GM12878 (cell line): Measurements from ENCODE around the gene MAP3K6. TPM values are rescaled to one million over a fixed set of nuclear protein-coding genes. Genes with fewer than 3 reads are reported as not detected.

Experiments used
- ATAC-seq: fragments of 200-7000 bp; cut with Tn5 transposase; 3 replicates; pipeline ENCODE4 v1.9.1; 2020; ENCODE audit warnings: mild to moderate bottlenecking, moderate library complexity
- BruUV-seq: library from RNA; stranded (reverse); fragments of 400-500 nt; replicated peaks from 2 replicates; lab custom pipeline; 2021; lab: Mats Ljungman, UMichigan
- CTCF ChIA-PET: fragments of 300-600 bp; sonication (Branson Sonifier 250); formaldehyde crosslinking; extraction: SDS; loops from one replicate; lab custom pipeline; 2021; ENCODE audit warnings: inconsistent platforms; lab: Yijun Ruan, JAX
- POLR2A ChIA-PET: fragments of 350-600 bp; formaldehyde crosslinking; extraction: SDS; loops from one replicate; lab custom pipeline; 2021; ENCODE audit warnings: inconsistent platforms; lab: Charles Lee
- RAD21 ChIA-PET: fragments of 300-600 bp; sonication (Branson Sonifier 250); formaldehyde crosslinking; loops from one replicate; lab custom pipeline; 2023; ENCODE audit warnings: antibody characterized with exemption; ENCODE audit not compliant: unreplicated experiment; lab: Charles Lee
- SMC1A ChIA-PET: fragments of 300-600 bp; sonication (Branson Sonifier 250); formaldehyde crosslinking; loops from one replicate; lab custom pipeline; 2023; ENCODE audit not compliant: unreplicated experiment, uncharacterized antibody; lab: Charles Lee
- DNase-seq: peaks from one replicate; pipeline ENCODE4 v3.0.0-alpha.2; 2011; ENCODE audit warnings: low read depth, low spot score
- FAIRE-seq: peaks from 3 replicates; lab custom pipeline; 2011; peaks lifted over from hg19 to GRCh38; lab: Jason Lieb, UNC
- H2AFZ ChIP-seq: 2 replicates; pipeline ENCODE4 v1.6.0; 2011; ENCODE audit warnings: low read depth, low read length, control low read depth; ENCODE audit not compliant: control insufficient read depth
- H3K27ac ChIP-seq: 2 replicates; pipeline ENCODE4 v1.5.1; 2011; ENCODE audit warnings: control low read depth; ENCODE audit not compliant: control insufficient read depth, insufficient read depth
- H3K27me3 ChIP-seq, 2 experiments: replicated peaks in 1 of 2; 2 replicates each; pipeline versions ENCODE4 v1.6.0 to v1.6.1; 2011; ENCODE audit warnings: low read length in 1 of 2; ENCODE audit not compliant: control insufficient read depth in 2 of 2, insufficient read depth in 2 of 2
- H3K36me3 ChIP-seq, 2 experiments: 2 replicates each; pipeline ENCODE4 v1.5.1; 2011; ENCODE audit warnings: low read length in 1 of 2; ENCODE audit not compliant: control insufficient read depth in 2 of 2, insufficient read depth in 2 of 2
- H3K4me1 ChIP-seq: 2 replicates; pipeline ENCODE4 v1.6.1; 2011; ENCODE audit warnings: mild to moderate bottlenecking, low read length, moderate library complexity, mixed read lengths; ENCODE audit not compliant: control insufficient read depth, insufficient read depth
- H3K4me2 ChIP-seq: 2 replicates; pipeline ENCODE4 v1.6.0; 2011; ENCODE audit warnings: control low read depth; ENCODE audit not compliant: control insufficient read depth, insufficient read depth
- H3K4me3 ChIP-seq: fragments of 200-600 bp; sonication (generic); 2 replicates; pipeline ENCODE4 v1.5.1; 2016
- H3K79me2 ChIP-seq: 2 replicates; pipeline ENCODE4 v1.6.0; 2011; ENCODE audit warnings: low read length; ENCODE audit not compliant: control insufficient read depth, insufficient read depth
- H3K9ac ChIP-seq: 2 replicates; pipeline ENCODE4 v1.8.0; 2011; ENCODE audit warnings: low read length, control low read depth, mixed read lengths; ENCODE audit not compliant: control insufficient read depth, insufficient read depth
- H3K9me3 ChIP-seq: replicated peaks from 3 replicates; pipeline ENCODE4 v1.5.1; 2011; ENCODE audit warnings: mild to moderate bottlenecking, low read length; ENCODE audit not compliant: control insufficient read depth, insufficient read depth
- H4K20me1 ChIP-seq: 2 replicates; pipeline ENCODE4 v1.6.0; 2011; ENCODE audit not compliant: control insufficient read depth, insufficient read depth
- ATF7 ChIP-seq: fragments of 450-650 bp; IDR thresholded peaks from 2 replicates; pipeline ENCODE4 v1.6.1; 2016; ENCODE audit warnings: low read depth, mild to moderate bottlenecking
- BCL3 ChIP-seq: IDR thresholded peaks from 2 replicates; pipeline ENCODE4 v1.6.1; 2011; ENCODE audit warnings: borderline replicate concordance, low read depth, mild to moderate bottlenecking, moderate library complexity, low read length; ENCODE audit not compliant: insufficient read depth, poor library complexity, severe bottlenecking
- CBX3 ChIP-seq: fragments of 200-600 bp; sonication (generic); IDR thresholded peaks from 2 replicates; pipeline ENCODE4 v1.6.1; 2016; ENCODE audit warnings: low read depth, borderline replicate concordance
- CEBPB ChIP-seq, 2 experiments: fragments of 150-350 bp in 1 of 2; IDR thresholded peaks; 2 replicates each; pipeline ENCODE4 v1.6.1; 2012 to 2014; ENCODE audit warnings: low read depth in 2 of 2, low read length in 2 of 2, borderline replicate concordance in 1 of 2, inconsistent platforms in 1 of 2
- CREB1 ChIP-seq: IDR thresholded peaks from 2 replicates; pipeline ENCODE4 v1.6.1; 2012; ENCODE audit warnings: low read depth, mild to moderate bottlenecking, inconsistent platforms
- HCFC1 ChIP-seq: fragments of 150-350 bp; IDR thresholded peaks from 2 replicates; pipeline ENCODE4 v1.6.1; 2014; ENCODE audit warnings: low read length
- IKZF2 ChIP-seq, 2 experiments: fragments of 450-650 bp; IDR thresholded peaks; 2 replicates each; pipeline ENCODE4 v1.6.1; 2017; ENCODE audit warnings: mild to moderate bottlenecking in 2 of 2, moderate library complexity in 2 of 2
- LARP7 ChIP-seq: fragments of 450-650 bp; IDR thresholded peaks from 2 replicates; pipeline ENCODE4 v1.6.1; 2017; ENCODE audit warnings: mild to moderate bottlenecking
- NBN ChIP-seq: fragments of 450-650 bp; IDR thresholded peaks from 2 replicates; pipeline ENCODE4 v1.6.1; 2016
- POLR2A ChIP-seq: IDR thresholded peaks from 2 replicates; pipeline ENCODE4 v1.6.1; 2011; ENCODE audit warnings: low read depth, mild to moderate bottlenecking, low read length
- RAD51 ChIP-seq: fragments of 450-650 bp; IDR thresholded peaks from 2 replicates; pipeline ENCODE4 v1.6.1; 2016; ENCODE audit warnings: moderate library complexity, mild to moderate bottlenecking, inconsistent platforms
- SP1 ChIP-seq: IDR thresholded peaks from one replicate; pipeline ENCODE4 v1.6.1; 2011; ENCODE audit warnings: low read depth, low read length
- YY1 ChIP-seq: IDR thresholded peaks from 2 replicates; pipeline ENCODE4 v1.6.1; 2011; ENCODE audit warnings: low read depth, mild to moderate bottlenecking, low read length
- ZNF687 ChIP-seq: fragments of 450-650 bp; IDR thresholded peaks from 2 replicates; pipeline ENCODE4 v1.6.1; 2017; ENCODE audit warnings: mild to moderate bottlenecking, moderate library complexity
- WGBS: methylation state at CpG from one replicate; pipeline ENCODE4 v1.1.6; 2016; ENCODE audit warnings: low lambda C conversion rate; ENCODE audit not compliant: insufficient replicate concordance, insufficient coverage; ENCODE audit errors: missing lambda C conversion rate; 5-methylcytosine and 5-hydroxymethylcytosine counted together
- in situ Hi-C: fragments of 300-500 bp; cut with MboI; formaldehyde crosslinking; loops from 9 replicates; pipeline ENCODE4 v1.14.3; 2018; ENCODE audit warnings: mixed read lengths
- intact Hi-C: fragments of 100-400 bp; cut with micrococcal nuclease; formaldehyde crosslinking; loops from one replicate; pipeline ENCODE4 v1.14.2; 2022; ENCODE audit not compliant: unreplicated experiment
- polyA plus RNA-seq, 11 experiments: library from polyadenylated mRNA; depleted of rRNA in 4 of 11; unstranded in 6 of 11; stranded (reverse) in 5 of 11; fragments of >200 nt; fragmentation: Nextera tagmentation in 4 of 11; fragmentation: Illumina TruSeq in 1 of 11; extraction: Ambion mirVana in 4 of 11; extraction: Trizol in 1 of 11; gene quantifications; 1 replicate in 1 of 11; 2 replicates in 10 of 11; pipeline versions ENCODE4 v1.2.1 to v1.2.3, GENCODE V29; 2011 to 2016; ENCODE audit warnings: inconsistent platforms in 2 of 11, missing spikeins in 2 of 11, low read depth in 1 of 11
- total RNA-seq, 4 experiments: library from RNA; depleted of rRNA in 3 of 4; stranded (reverse); fragments of >200 nt in 3 of 4; fragmentation: Illumina TruSeq in 1 of 4; extraction: Trizol in 1 of 4; gene quantifications; 2 replicates each; pipeline versions ENCODE4 v1.2.1 to v1.2.3, GENCODE V29; 2013 to 2021

Gene MAP3K6
- total and polyA plus RNA-seq, 10 of the 15 experiments (the other 5 are each of a cell fraction or from before 2014, with no cell fraction given): 0.15 to 3.4 (median 1.2) TPM; not detected in 1

- Histone ChIP-seq H3K27ac (no peak overlapping the region), H3K36me3 (no peaks in the 10 kb centered on the region), H3K27me3 (no peaks in the 10 kb centered on the region), H4K20me1 (no peaks in the 10 kb centered on the region; the same call in 1 of the 2 replicates), H3K4me1 (peaks cover 15% of the 10 kb centered on the region), H3K9ac (no peak overlapping the region), H3K4me3 (peak overlapping the region; percentile 76), H2AFZ (peak overlapping the region; percentile 90), H3K4me2 (peak overlapping the region; percentile 88), H3K79me2 (no peaks in the 10 kb centered on the region), H3K9me3 (no peaks in the 10 kb centered on the region)
- intact Hi-C loops: loop anchor here (5.0 kb wide), 1 partner anchor 43 kb away; the partner anchor contains the start of gene TMEM222
- FAIRE-seq: peak; percentile 85
- WGBS: 4% methylated on average over 33 of the region's 40 CpGs
- in situ Hi-C loops: no loop called here
- no TSS peak for BruUV-seq
- no peak for DNase-seq
- RAD21 ChIA-PET: interaction anchor here (0.6 to 2.1 kb wide), 17 partner anchors 8 to 641 kb away, joined by 3 to 16 read pairs (median 5); partner anchors contain the start of genes AHDC1 and CD164L2
- peak; percentile 83 for ATAC-seq
- SMC1A ChIA-PET: interaction anchor here (0.6 to 3.3 kb wide), 10 partner anchors 8 to 266 kb away, joined by 3 to 27 read pairs (median 4); partner anchors contain the start of gene SYTL1
- CTCF ChIA-PET: interaction anchor here (0.9 to 4.7 kb wide), 21 partner anchors 9 to 241 kb away, joined by 3 to 40 read pairs (median 5); partner anchors contain the start of genes AHDC1 and SYTL1
- POLR2A ChIA-PET: interaction anchor here (0.5 to 1.5 kb wide), 11 partner anchors 22 to 1060 kb away, joined by 3 to 8 read pairs (median 4); partner anchors contain the start of genes IFI6 and SYTL1
- TF ChIP-seq CBX3 (no peak), CREB1 (0 out of 2 replicates have a peak, but pooled peaks have one; percentile 8), BCL3 (peak; percentile 84), CEBPB (IDR thresholded peaks at IDR 0.05; ENCODE audit: borderline replicate concordance in 1 of 2, low read depth in 2 of 2, low read length in 2 of 2) (no peak), HCFC1 (no peak), NBN (peak; percentile 37; the same call in 1 of the 2 replicates), ATF7 (peak; percentile 43; the same call in 1 of the 2 replicates), ZNF687 (0 out of 2 replicates have a peak, but pooled peaks have one; percentile 37), SP1 (peak; percentile 61), YY1 (peak; percentile 46; the same call in 1 of the 2 replicates), POLR2A (peak; percentile 50), IKZF2 (IDR thresholded peaks at IDR 0.05) (0 out of 4 replicates have a peak, but pooled peaks of 1 of the 2 experiments have one; percentile 22), RAD51 (no peak), LARP7 (peak; percentile 61; the same call in 1 of the 2 replicates)
These were observed 1.2 kb downstream of the MAP3K6 start for GRCh38 chr1:27365372-27366112.
